ENCODE results near the gene UGT1A3. TPM values are rescaled to one million over a fixed set of nuclear protein-coding genes. Genes with fewer than 3 reads are reported as not detected.
"Not testable (repeated sequence)": the region's sequence is repeated elsewhere in the genome, so short reads cannot be mapped to it uniquely, and the experiment has no call there.

UGT1A3 gene
- total RNA-seq, 2 experiments from 2014 or later = not detected

- Mint-ChIP-seq H3K27ac (no peak overlapping the region), H3K4me3 (no peak overlapping the region), H3K9me3 (no peaks in the 10 kb centered on the region), H3K4me1 (ENCODE audit: low read depth) (no peaks in the 10 kb centered on the region), H3K36me3 (no peaks in the 10 kb centered on the region), H3K27me3 (peaks cover 2% of the 10 kb centered on the region)
- DNase-seq = no peak
- intact Hi-C loops (cut with micrococcal nuclease) = no loop called here
- CTCF ChIA-PET = no interaction called here
- POLR2A ChIA-PET = no interaction called here
Observed at GRCh38 chr2:233693963-233694362, 34.9 kb upstream of the UGT1A3 start.

DNA sequence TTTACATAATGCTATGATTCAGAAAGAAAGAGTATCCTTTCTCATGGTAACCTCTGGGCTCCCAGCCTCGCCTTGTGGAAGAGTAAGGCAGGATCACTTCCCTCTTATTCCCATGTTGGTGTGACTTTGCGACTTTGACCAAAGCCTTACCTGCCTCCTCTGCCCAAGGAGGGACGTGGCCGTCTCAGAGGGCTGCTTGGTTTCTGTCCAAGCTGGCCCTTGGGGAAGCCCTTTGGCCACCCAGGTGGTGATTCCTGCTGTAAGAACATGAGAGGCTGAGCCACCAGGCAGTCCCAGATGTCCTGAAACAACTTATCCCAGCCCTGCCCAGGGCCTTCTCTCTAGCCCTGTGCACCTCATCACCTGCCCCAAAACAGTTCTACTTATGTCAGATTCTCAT, 30.1 kb upstream of the UGT1A3 start:
- Mint-ChIP-seq H3K27me3 (peaks cover 4% of the 10 kb centered on the region), H3K4me1 (ENCODE audit: low read depth) (no peaks in the 10 kb centered on the region), H3K27ac (no peak overlapping the region), H3K36me3 (no peaks in the 10 kb centered on the region), H3K4me3 (no peak overlapping the region), H3K9me3 (no peaks in the 10 kb centered on the region)
- intact Hi-C loops (cut with micrococcal nuclease) = no loop called here
- ChIA-PET CTCF (no interaction called here), POLR2A (no interaction called here)
- no peak for DNase-seq

- POLR2A ChIA-PET = no interaction called here
Observed at GRCh38 chr2:233699424-233700027, 29.3 kb upstream of the UGT1A3 start.

DNA sequence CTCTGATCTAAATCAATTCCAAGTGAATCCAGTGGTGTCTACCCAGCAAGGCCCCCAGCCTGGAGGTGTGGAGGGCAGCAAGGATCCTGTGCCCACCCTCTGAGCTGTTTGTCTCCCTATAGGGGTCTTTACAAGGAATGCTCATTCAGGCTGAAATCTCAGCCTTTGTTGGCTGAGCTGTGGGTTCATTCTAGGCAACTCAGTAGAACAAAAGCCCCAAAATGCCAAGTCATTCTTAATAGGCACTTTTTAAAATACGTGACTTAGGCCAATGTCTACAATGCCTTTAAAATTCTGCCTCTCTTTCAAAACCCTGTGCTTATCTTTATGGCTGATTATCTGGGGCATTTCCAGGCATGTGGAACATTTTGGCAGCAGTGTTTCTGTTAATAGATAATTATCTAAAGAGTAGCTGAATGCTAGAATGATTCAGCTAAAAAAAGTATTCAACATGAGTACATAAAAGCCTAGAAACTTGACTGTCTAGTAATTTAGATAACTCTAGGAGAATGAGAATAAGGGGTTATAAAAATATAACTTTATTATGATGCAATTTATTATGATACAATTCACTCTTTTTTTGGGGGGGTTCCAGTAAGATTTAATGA, 28.7 kb upstream of the UGT1A3 start:
- ChIA-PET CTCF (interaction anchor here (1.5 kb wide), 1 partner anchor 11 kb away, joined by 6 read pairs; no protein-coding TSS in a partner anchor), POLR2A (no interaction called here)
- Mint-ChIP-seq H3K4me1 (ENCODE audit: low read depth) (no peaks in the 10 kb centered on the region), H3K27me3 (peaks cover 5% of the 10 kb centered on the region), H3K27ac (no peak overlapping the region), H3K36me3 (no peaks in the 10 kb centered on the region), H3K4me3 (no peak overlapping the region), H3K9me3 (no peaks in the 10 kb centered on the region)
- intact Hi-C loops (cut with micrococcal nuclease) = no loop called here
- no peak for DNase-seq

More at GRCh38 chr2:233699424-233700027, 29.3 kb upstream of the UGT1A3 start:
- Mint-ChIP-seq H3K27me3 (peaks cover 4% of the 10 kb centered on the region), H3K9me3 (no peaks in the 10 kb centered on the region), H3K27ac (no peak overlapping the region), H3K4me3 (no peak overlapping the region), H3K36me3 (no peaks in the 10 kb centered on the region), H3K4me1 (ENCODE audit: low read depth) (no peaks in the 10 kb centered on the region)
- CTCF ChIA-PET = interaction anchor here (1.5 kb wide), 1 partner anchor 11 kb away, joined by 6 read pairs; no protein-coding TSS in a partner anchor
- no peak for DNase-seq
- intact Hi-C loops (cut with micrococcal nuclease) = no loop called here

DNA sequence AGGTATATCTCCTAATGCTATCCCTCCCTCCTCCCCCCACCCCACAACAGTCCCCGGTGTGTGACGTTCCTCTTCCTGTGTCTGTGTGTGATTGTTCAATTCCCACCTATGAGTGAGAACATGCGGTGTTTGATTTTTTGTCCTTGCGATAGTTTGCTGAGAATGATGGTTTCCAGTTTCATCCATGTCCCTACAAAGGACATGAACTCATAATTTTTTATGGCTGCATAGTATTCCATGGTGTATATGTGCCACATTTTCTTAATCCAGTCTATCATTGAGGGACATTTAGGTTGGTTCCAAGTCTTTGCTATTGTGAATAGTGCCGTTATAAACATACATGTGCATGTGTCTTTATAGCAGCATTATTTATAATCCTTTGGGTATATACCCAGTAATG, 28.0 kb upstream of the UGT1A3 start:
- H3K9me3 Mint-ChIP-seq; H3K27me3 Mint-ChIP-seq; DNase-seq; POLR2A ChIA-PET; H3K4me1 Mint-ChIP-seq (ENCODE audit: low read depth); intact Hi-C loops (cut with micrococcal nuclease); H3K36me3 Mint-ChIP-seq; H3K4me3 Mint-ChIP-seq; H3K27ac Mint-ChIP-seq: not testable (repeated sequence)
- CTCF ChIA-PET = interaction anchor here (1.5 kb wide), 1 partner anchor 10 kb away, joined by 6 read pairs; no protein-coding TSS in a partner anchor

GRCh38 chr2:233702238-233702637, 26.6 kb upstream of the UGT1A3 start:
- no peak for DNase-seq
- Mint-ChIP-seq H3K27ac (no peak overlapping the region), H3K4me1 (ENCODE audit: low read depth) (no peaks in the 10 kb centered on the region), H3K9me3 (no peaks in the 10 kb centered on the region), H3K27me3 (peaks cover 8% of the 10 kb centered on the region), H3K36me3 (no peaks in the 10 kb centered on the region), H3K4me3 (no peak overlapping the region)
- intact Hi-C loops (cut with micrococcal nuclease) = no loop called here
- ChIA-PET CTCF (no interaction called here), POLR2A (no interaction called here)

- Mint-ChIP-seq H3K27me3 (peaks cover 9% of the 10 kb centered on the region), H3K36me3 (no peaks in the 10 kb centered on the region), H3K4me1 (ENCODE audit: low read depth) (no peaks in the 10 kb centered on the region), H3K27ac (no peak overlapping the region), H3K9me3 (no peaks in the 10 kb centered on the region), H3K4me3 (no peak overlapping the region)
- DNase-seq = no peak
- ChIA-PET POLR2A (no interaction called here), CTCF (no interaction called here)
- intact Hi-C loops (cut with micrococcal nuclease) = no loop called here
Observed at GRCh38 chr2:233705911-233706506, 22.8 kb upstream of the UGT1A3 start.

GRCh38 chr2:233706720-233707119, 22.1 kb upstream of the UGT1A3 start:
- ChIA-PET POLR2A (no interaction called here), CTCF (no interaction called here)
- H3K9me3 Mint-ChIP-seq = no peaks in the 10 kb centered on the region
- DNase-seq = no peak
- no peak overlapping the region for H3K27ac Mint-ChIP-seq
- peaks cover 12% of the 10 kb centered on the region for H3K27me3 Mint-ChIP-seq
- no peak overlapping the region for H3K4me3 Mint-ChIP-seq
- intact Hi-C loops (cut with micrococcal nuclease) = no loop called here
- H3K4me1 Mint-ChIP-seq (ENCODE audit: low read depth) = no peaks in the 10 kb centered on the region
- H3K36me3 Mint-ChIP-seq = no peaks in the 10 kb centered on the region

DNA sequence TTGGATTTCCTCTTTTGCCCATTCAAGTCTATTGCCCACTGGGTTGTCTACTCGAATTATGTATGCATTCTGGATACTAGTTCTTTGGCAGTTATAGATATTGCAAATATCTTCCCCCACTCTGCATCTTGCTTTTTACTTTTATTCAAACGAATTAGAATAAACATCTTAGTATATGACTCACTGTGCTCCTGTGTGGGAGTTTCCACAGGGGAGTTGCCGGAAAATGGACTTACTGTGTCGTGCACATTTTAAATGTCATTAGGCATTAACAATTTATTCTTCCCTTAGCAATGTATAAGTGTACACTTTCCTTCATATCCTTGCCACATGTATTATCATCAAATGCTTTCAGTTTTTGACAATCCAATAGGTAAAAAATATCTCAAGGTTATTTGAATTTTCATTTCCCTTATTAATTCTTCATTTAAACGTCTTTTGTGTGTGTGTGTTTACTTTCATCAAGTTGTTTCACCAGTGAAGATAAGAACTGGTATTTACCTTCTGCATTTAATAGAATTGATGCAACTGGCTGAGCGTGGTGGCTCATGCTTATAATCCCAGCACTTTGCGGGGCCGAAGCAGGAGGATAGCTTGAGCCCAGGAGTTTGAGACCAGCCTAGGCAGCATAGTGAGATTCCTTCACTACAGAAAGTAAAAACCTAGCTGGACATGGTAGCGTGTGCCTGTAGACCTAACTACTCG, 20.8 kb upstream of the UGT1A3 start:
- no peak overlapping the region for H3K4me3 Mint-ChIP-seq
- H3K9me3 Mint-ChIP-seq = no peaks in the 10 kb centered on the region
- H3K27me3 Mint-ChIP-seq = peaks cover 17% of the 10 kb centered on the region
- intact Hi-C loops (cut with micrococcal nuclease) = no loop called here
- H3K27ac Mint-ChIP-seq = no peak overlapping the region
- no peaks in the 10 kb centered on the region for H3K4me1 Mint-ChIP-seq (ENCODE audit: low read depth)
- H3K36me3 Mint-ChIP-seq = no peaks in the 10 kb centered on the region
- DNase-seq = no peak
- POLR2A ChIA-PET = no interaction called here
- CTCF ChIA-PET = no interaction called here

DNA sequence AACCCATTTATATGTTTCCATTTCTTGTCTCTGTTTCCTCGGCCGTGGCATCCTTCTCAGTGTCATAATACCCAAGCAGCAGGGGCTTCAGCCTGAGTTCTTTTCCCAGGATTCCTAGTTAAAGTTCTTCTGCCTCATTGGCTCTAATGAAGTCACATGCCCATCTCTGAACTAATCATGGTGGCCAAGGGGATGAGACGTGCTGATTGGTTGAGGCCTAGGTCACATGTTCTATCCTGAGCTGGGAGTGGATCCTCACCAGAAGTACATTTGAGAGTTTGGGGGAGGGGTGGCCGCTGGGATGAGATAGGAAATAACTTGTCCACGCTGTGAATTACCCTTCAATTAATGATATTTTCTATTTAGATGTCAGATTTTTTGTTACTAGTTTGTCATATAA, 19.9 kb upstream of the UGT1A3 start:
- intact Hi-C loops (cut with micrococcal nuclease) = no loop called here
- ChIA-PET CTCF (no interaction called here), POLR2A (no interaction called here)
- H3K27ac Mint-ChIP-seq = no peak overlapping the region
- peaks cover 23% of the 10 kb centered on the region for H3K27me3 Mint-ChIP-seq
- H3K4me3 Mint-ChIP-seq = no peak overlapping the region
- H3K4me1 Mint-ChIP-seq (ENCODE audit: low read depth) = no peaks in the 10 kb centered on the region
- no peaks in the 10 kb centered on the region for H3K36me3 Mint-ChIP-seq
- H3K9me3 Mint-ChIP-seq = no peaks in the 10 kb centered on the region
- DNase-seq = no peak

DNA sequence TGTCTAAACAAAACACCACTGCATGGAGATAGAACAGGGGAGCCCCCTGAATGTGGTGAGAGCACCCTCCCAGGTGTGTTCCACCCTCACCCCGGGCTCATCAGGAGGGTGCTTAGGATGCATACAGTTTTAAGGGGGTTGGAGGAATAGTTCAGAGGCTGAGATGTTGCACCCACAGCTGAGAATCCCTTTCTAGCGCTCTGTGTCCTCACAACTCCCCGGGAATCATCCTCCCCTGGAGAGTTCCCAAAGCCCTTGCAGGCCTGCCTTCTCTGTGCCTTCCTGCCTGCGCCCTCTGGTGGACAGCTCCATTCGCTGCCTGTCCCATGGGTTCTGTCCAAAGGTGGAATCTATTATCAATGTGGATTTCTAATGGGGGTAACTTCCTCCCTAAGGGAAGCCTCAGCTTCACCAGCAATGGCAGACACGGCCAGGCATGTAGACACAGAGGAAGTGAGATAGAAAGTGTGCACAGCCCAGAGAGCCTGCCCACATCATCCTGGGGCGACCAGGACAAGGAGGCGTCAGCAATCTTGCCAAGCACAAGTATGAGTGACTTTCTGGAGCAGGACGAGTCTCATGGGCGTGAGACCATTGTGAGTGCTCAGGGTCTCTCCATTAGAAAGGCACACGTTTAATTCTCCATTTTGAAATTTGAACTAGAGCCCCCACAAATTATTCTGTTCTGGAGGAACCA, 17.4 kb upstream of the UGT1A3 start:
- Mint-ChIP-seq H3K4me3 (no peak overlapping the region), H3K27ac (no peak overlapping the region), H3K27me3 (peaks cover 29% of the 10 kb centered on the region), H3K4me1 (ENCODE audit: low read depth) (no peaks in the 10 kb centered on the region), H3K36me3 (no peaks in the 10 kb centered on the region), H3K9me3 (no peaks in the 10 kb centered on the region)
- ChIA-PET CTCF (interaction anchor here (0.7 to 2.6 kb wide), 9 partner anchors 8 to 268 kb away, joined by 3 to 6 read pairs (median 3); partner anchors contain the start of gene UGT1A6), POLR2A (no interaction called here)
- intact Hi-C loops (cut with micrococcal nuclease) = loop anchor here (10.0 kb wide), 1 partner anchor 307 kb away; no protein-coding TSS in a partner anchor
- DNase-seq = peak; percentile 75

All from activated CD4-positive, alpha-beta memory T cell treated with anti-CD3 and anti-CD28 coated beads for 36 hours (primary cell).